Sigmoid colon (tissue), 3 donors: ENCODE results near the gene ARMCX4.

ENCODE experiments used
- CTCF ChIP-seq, 4 experiments: fragments of 450-650 bp in 3 of 4; fragments of 200-600 bp in 1 of 4; IDR thresholded peaks; one replicate each; pipeline ENCODE4 v1.5.1; 2016 to 2019; ENCODE audit warnings: antibody characterized with exemption in 4 of 4, mild to moderate bottlenecking in 3 of 4, moderate library complexity in 2 of 4
- POLR2A ChIP-seq, 2 donors: fragments of 450-650 bp; IDR thresholded peaks; one replicate each; pipeline ENCODE4 v1.6.1; 2016; ENCODE audit warnings: antibody characterized with exemption in 2 of 2, mild to moderate bottlenecking in 2 of 2, moderate library complexity in 2 of 2

DNA sequence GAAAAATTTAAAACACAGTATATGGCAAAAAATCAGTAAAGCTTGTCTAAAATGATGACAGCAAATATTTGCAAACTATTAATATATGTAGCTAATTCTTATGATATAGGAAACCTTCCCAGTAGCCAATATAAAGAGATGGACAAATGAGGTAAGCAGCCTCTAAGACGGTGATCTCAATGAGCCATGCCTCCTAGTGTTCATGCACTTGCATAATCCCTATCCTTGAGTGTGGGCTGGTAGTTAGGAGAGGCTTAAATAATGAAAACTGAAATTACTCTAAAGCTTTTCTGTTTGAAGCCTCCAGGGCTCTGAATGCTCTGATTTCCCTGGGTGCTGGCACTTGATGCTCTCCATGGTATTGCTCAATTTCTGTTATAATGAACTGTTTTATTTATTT is 24.6 kb upstream of the ARMCX4 start:
- TF ChIP-seq CTCF (IDR thresholded peaks at IDR 0.05) = no peak
- no peak for TF ChIP-seq POLR2A (IDR thresholded peaks at IDR 0.05)
